HepG2 (cell line): ENCODE results near the gene RBM14. TPM values are rescaled to one million over a fixed set of nuclear protein-coding genes. Genes with fewer than 3 reads are reported as not detected.

ENCODE experiments used
- CHCHD3 ChIP-seq: sonication (generic); formaldehyde crosslinking; IDR thresholded peaks from 2 replicates; pipeline ENCODE4 v1.8.0; 2022; ENCODE audit warnings: mild to moderate bottlenecking, missing genetic modification reagents, moderate library complexity
- ELK4 ChIP-seq: sonication (generic); formaldehyde crosslinking; IDR thresholded peaks from 2 replicates; pipeline ENCODE4 v1.9.0; 2021; ENCODE audit warnings: missing genetic modification reagents, borderline replicate concordance
- FOXK1 ChIP-seq: sonication (generic); formaldehyde crosslinking; IDR thresholded peaks from 2 replicates; pipeline ENCODE4 v1.4.0; 2020; ENCODE audit warnings: low read depth, missing genetic modification reagents, borderline replicate concordance
- HDAC2 ChIP-seq: sonication (generic); formaldehyde crosslinking; IDR thresholded peaks from 2 replicates; pipeline ENCODE4 v1.4.0; 2020; ENCODE audit warnings: missing genetic modification reagents
- HOXD1 ChIP-seq: sonication (generic); formaldehyde crosslinking; IDR thresholded peaks from 2 replicates; pipeline ENCODE4 v1.5.0; 2020; ENCODE audit warnings: missing genetic modification reagents
- NFIC ChIP-seq: IDR thresholded peaks from 2 replicates; pipeline ENCODE4 v1.6.1; 2012; ENCODE audit warnings: mild to moderate bottlenecking, low read length, inconsistent platforms
- NFYC ChIP-seq: IDR thresholded peaks from 2 replicates; pipeline ENCODE4 v1.6.1; 2016; ENCODE audit warnings: missing genetic modification reagents, missing compliant biosample characterization
- SAFB2 ChIP-seq: sonication (generic); formaldehyde crosslinking; IDR thresholded peaks from 2 replicates; pipeline ENCODE4 v1.5.1; 2020; ENCODE audit warnings: missing genetic modification reagents, low read depth, mild to moderate bottlenecking, borderline replicate concordance
- TOPORS ChIP-seq: sonication (generic); formaldehyde crosslinking; IDR thresholded peaks from 2 replicates; pipeline ENCODE4 v1.8.0; 2023; ENCODE audit warnings: mild to moderate bottlenecking, missing genetic modification reagents
- ZBTB1 ChIP-seq: sonication (generic); formaldehyde crosslinking; IDR thresholded peaks from 2 replicates; pipeline ENCODE4 v1.4.0; 2020; ENCODE audit warnings: missing genetic modification reagents, borderline replicate concordance
- ZNF660 ChIP-seq: sonication (generic); formaldehyde crosslinking; IDR thresholded peaks from 2 replicates; pipeline ENCODE4 v1.5.1; 2020; ENCODE audit warnings: mild to moderate bottlenecking, low read depth, missing genetic modification reagents, borderline replicate concordance
- ZNF724P ChIP-seq: sonication (generic); formaldehyde crosslinking; IDR thresholded peaks from 2 replicates; pipeline ENCODE4 v1.8.0; 2022; ENCODE audit warnings: missing genetic modification reagents, borderline replicate concordance
- ZNF816 ChIP-seq: sonication (generic); formaldehyde crosslinking; IDR thresholded peaks from 2 replicates; pipeline ENCODE4 v1.8.0; 2022; ENCODE audit warnings: missing genetic modification reagents, mild to moderate bottlenecking, borderline replicate concordance
- ZXDC ChIP-seq: sonication (generic); formaldehyde crosslinking; IDR thresholded peaks from 2 replicates; pipeline ENCODE4 v1.5.0; 2020; ENCODE audit warnings: mild to moderate bottlenecking, missing genetic modification reagents
- polyA plus RNA-seq, 8 experiments: library from polyadenylated mRNA; depleted of rRNA in 3 of 8; stranded (reverse) in 7 of 8; unstranded in 1 of 8; fragments of >200 nt; fragmentation: Illumina TruSeq in 4 of 8; extraction: Trizol in 4 of 8; gene quantifications; 2 replicates each; pipeline versions ENCODE4 v1.2.1 to v1.2.3, GENCODE V29; 2011 to 2016; ENCODE audit warnings: low read depth in 4 of 8, missing spikeins in 1 of 8, mixed read lengths in 1 of 8; ENCODE audit not compliant: insufficient read depth in 1 of 8
- total RNA-seq, 5 experiments: library from RNA; depleted of rRNA; stranded (reverse); fragments of >200 nt; fragmentation: Illumina TruSeq; extraction: Trizol; gene quantifications; 2 replicates each; pipeline ENCODE4 v1.2.3, GENCODE V29; 2016; ENCODE audit warnings: low read depth in 1 of 5
- TF ChIP-seq, protein P1 (sequence below): sonication (generic); formaldehyde crosslinking; IDR thresholded peaks from 2 replicates; pipeline ENCODE4 v1.9.0; 2021; ENCODE audit warnings: mild to moderate bottlenecking, missing genetic modification reagents
- TF ChIP-seq, protein P2 (sequence below): sonication (generic); formaldehyde crosslinking; IDR thresholded peaks from 2 replicates; pipeline ENCODE4 v1.8.0; 2022; ENCODE audit warnings: missing genetic modification reagents, mild to moderate bottlenecking, borderline replicate concordance

Gene RBM14
- total and polyA plus RNA-seq, 2 of the 13 experiments (the other 11 are each of a cell fraction or from before 2014, with no cell fraction given): 12.7 to 44.1 TPM

- TF ChIP-seq, protein P1, sequence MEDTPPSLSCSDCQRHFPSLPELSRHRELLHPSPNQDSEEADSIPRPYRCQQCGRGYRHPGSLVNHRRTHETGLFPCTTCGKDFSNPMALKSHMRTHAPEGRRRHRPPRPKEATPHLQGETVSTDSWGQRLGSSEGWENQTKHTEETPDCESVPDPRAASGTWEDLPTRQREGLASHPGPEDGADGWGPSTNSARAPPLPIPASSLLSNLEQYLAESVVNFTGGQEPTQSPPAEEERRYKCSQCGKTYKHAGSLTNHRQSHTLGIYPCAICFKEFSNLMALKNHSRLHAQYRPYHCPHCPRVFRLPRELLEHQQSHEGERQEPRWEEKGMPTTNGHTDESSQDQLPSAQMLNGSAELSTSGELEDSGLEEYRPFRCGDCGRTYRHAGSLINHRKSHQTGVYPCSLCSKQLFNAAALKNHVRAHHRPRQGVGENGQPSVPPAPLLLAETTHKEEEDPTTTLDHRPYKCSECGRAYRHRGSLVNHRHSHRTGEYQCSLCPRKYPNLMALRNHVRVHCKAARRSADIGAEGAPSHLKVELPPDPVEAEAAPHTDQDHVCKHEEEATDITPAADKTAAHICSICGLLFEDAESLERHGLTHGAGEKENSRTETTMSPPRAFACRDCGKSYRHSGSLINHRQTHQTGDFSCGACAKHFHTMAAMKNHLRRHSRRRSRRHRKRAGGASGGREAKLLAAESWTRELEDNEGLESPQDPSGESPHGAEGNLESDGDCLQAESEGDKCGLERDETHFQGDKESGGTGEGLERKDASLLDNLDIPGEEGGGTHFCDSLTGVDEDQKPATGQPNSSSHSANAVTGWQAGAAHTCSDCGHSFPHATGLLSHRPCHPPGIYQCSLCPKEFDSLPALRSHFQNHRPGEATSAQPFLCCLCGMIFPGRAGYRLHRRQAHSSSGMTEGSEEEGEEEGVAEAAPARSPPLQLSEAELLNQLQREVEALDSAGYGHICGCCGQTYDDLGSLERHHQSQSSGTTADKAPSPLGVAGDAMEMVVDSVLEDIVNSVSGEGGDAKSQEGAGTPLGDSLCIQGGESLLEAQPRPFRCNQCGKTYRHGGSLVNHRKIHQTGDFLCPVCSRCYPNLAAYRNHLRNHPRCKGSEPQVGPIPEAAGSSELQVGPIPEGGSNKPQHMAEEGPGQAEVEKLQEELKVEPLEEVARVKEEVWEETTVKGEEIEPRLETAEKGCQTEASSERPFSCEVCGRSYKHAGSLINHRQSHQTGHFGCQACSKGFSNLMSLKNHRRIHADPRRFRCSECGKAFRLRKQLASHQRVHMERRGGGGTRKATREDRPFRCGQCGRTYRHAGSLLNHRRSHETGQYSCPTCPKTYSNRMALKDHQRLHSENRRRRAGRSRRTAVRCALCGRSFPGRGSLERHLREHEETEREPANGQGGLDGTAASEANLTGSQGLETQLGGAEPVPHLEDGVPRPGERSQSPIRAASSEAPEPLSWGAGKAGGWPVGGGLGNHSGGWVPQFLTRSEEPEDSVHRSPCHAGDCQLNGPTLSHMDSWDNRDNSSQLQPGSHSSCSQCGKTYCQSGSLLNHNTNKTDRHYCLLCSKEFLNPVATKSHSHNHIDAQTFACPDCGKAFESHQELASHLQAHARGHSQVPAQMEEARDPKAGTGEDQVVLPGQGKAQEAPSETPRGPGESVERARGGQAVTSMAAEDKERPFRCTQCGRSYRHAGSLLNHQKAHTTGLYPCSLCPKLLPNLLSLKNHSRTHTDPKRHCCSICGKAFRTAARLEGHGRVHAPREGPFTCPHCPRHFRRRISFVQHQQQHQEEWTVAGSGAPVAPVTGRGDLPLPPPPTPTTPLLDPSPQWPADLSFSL (CRISPR knock-in tag): 0 out of 2 replicates have a peak, but pooled peaks have one; percentile 28
- TF ChIP-seq ZNF816 (CRISPR knock-in tag) (peak; percentile 62; the same call in 1 of the 2 replicates), ZXDC (CRISPR knock-in tag) (0 out of 2 replicates have a peak, but pooled peaks have one; percentile 38), ZNF660 (CRISPR knock-in tag) (no peak), NFYC (CRISPR knock-in tag) (peak; percentile 96), ZNF724P (CRISPR knock-in tag) (peak; percentile 10; the same call in 1 of the 2 replicates), HOXD1 (0 out of 2 replicates have a peak, but pooled peaks have one; percentile 19), SAFB2 (CRISPR knock-in tag) (peak; percentile 57; the same call in 1 of the 2 replicates), TOPORS (no peak), ELK4 (CRISPR knock-in tag) (no peak), FOXK1 (CRISPR knock-in tag) (no peak), HDAC2 (CRISPR knock-in tag) (peak; percentile 34; the same call in 1 of the 2 replicates), ZBTB1 (CRISPR knock-in tag) (no peak), CHCHD3 (CRISPR knock-in tag) (0 out of 2 replicates have a peak, but pooled peaks have one; percentile 32), NFIC (0 out of 2 replicates have a peak, but pooled peaks have one; percentile 36)
- TF ChIP-seq, protein P2, sequence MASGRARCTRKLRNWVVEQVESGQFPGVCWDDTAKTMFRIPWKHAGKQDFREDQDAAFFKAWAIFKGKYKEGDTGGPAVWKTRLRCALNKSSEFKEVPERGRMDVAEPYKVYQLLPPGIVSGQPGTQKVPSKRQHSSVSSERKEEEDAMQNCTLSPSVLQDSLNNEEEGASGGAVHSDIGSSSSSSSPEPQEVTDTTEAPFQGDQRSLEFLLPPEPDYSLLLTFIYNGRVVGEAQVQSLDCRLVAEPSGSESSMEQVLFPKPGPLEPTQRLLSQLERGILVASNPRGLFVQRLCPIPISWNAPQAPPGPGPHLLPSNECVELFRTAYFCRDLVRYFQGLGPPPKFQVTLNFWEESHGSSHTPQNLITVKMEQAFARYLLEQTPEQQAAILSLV (CRISPR knock-in tag): peak; percentile 74; the same call in 1 of the 2 replicates
Observed at GRCh38 chr11:66638177-66639065, 22.0 kb downstream of the RBM14 start, which contains the start of gene RBM4 (continued).
